SKM-1 treated with dmso at 0.1 percent for 144 hours (cell line): ENCODE results near the gene IRAK1.

Experiments used
- DNase-seq: peaks from one replicate; lab custom pipeline; 2025; ENCODE audit not compliant: unreplicated experiment; lab: John Stamatoyannopoulos, UW

The IRAK1 gene

DNA sequence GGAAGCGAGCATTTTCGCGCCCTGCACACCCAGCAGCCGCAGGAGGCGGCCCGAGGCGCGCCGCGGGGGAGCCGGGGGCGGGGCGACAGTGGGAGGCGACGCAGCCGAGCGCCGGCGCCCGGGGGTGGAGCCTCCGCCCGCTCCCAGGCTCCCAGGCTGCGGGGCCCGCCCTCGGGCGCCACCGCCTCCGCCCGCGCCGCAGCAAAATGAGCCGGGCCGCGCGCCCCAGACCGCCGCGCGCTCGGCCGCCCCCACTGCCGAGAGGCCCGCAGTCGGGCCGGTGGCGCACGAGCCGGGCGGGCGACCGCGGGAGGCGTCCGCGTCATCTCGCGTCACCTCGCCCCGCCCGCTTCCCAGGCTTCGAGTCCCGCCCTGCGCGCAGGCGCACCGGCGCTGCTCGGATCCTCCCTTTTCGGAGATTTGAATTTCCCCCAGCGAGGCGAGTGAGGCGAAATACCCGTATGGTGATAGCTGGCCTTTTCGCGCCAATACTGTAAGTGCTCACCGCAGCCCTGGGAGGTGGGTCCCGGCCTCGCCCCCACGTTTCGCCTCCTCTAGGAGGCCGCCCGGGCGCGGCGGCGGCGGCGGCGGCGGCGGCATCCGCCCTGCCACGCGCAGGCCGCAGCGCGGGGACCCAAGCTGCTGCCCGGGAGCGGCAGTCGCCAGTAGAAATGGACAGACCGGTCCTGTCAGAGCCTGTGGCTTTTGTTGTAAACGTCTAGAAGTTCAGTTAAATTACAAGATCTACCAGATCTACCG, 47.2 kb downstream of the IRAK1 start, which contains the start of gene TMEM187:
TSS of gene TMEM187 (plus strand) at position 387 of the 759 bp plus-strand sequence. CDS start 9,309 bp downstream, outside the sequence.
- peak; percentile 73 for DNase-seq

DNA sequence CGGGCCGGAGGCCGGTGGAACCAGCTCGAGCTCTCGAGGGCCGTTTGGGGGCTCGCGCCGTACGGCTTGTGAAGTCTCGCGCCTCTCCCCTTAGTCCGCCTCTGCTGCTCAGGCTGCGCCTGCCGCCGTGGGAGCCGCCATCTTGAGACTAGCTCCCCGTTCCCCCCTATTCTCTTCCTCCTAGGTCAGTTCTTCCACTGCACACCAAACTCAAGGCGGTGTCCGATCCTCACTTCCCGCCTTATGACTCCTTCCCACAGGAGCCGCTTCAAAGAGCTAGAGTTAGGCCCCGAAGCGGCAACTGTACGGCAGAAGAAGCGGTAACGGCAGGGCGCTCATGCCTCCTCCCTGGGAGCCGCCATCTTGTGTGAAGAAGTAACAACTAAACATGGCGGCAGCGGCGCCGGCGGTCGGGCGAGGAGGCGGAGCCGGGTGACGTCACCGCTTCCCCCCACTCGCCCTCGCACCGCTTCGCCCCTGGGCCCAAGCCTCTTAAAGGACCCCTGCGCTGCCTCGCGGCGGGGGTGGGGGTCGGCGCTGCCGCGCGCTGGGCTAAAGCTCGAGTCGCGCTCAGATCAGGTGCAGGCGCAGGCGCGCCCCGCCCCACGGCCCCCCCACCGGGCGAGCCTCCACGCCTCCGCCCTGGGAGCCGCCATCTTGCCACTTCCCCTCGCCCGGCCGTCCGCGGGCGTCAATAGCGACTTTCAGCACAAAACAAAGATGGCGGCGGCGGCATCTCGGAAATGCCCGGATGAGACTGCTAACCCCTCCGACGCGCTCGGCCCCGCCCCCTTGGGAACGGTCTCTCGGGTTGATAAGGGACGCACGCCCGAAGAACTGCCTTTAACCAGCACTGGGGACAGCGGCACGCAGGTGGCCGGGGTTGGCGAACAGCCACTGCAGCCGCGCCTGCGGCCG, 48.0 kb downstream of the IRAK1 start, which contains the start of gene HCFC1:
TSS of gene HCFC1 (minus strand) at position 369 of the 918 bp plus-strand sequence. CDS start 978 bp downstream, outside the sequence.
- peak; percentile 51 for DNase-seq

DNA sequence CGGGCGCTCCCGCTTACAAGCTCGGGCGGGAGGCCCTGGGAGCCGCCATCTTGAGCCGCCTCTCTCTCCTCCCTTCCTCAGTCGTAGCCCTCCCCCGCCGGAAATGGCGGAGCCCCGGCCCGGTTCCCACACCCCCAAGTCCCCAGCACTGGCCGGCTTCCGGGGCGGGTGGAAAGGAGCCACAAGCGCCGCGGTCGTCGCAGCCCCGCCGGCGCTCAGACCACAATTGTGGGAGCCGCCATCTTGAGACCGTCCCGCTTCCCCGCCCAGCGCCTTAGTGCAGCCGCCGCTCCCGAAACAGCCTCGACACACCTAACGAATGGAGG, 48.6 kb downstream of the IRAK1 start:
- peak; percentile 54 for DNase-seq

DNA sequence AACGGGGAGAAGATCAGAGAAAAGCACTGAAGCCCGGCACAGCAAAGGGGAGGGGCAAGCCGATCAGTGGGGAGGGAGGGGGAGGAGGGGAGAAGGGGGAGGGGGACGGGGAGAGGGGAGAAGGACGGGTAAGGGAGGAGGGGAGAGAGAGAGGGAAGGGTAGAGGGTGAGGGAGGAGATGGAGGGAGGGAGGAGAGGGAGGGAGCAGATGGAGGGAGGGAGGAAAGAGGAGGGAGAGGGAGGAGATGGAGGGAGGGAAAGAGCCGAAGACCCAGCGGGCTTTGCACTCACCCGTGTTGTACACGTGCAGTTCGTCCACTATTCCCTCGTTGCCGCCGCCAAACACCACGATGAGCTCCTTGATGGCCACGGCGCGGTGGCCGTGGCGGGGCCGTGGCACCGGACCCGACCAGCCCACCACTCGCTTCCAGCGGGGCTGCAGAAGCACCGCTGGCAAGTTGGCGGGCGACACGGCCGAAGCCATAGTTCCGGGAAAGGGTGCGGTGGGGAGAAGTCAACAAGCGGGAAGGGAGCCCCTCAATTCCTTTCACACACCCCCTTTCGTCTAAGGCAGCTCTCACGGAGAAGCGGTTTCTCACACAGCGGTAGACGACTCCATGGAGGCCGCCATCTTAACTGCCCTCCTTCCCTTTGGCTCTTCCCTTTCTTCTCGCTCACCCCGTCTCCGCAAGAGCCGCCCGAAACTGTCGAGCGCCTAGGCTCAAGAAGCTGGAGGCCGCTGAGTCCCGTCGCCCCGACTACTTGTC, 49.2 kb downstream of the IRAK1 start:
- no peak for DNase-seq

DNA sequence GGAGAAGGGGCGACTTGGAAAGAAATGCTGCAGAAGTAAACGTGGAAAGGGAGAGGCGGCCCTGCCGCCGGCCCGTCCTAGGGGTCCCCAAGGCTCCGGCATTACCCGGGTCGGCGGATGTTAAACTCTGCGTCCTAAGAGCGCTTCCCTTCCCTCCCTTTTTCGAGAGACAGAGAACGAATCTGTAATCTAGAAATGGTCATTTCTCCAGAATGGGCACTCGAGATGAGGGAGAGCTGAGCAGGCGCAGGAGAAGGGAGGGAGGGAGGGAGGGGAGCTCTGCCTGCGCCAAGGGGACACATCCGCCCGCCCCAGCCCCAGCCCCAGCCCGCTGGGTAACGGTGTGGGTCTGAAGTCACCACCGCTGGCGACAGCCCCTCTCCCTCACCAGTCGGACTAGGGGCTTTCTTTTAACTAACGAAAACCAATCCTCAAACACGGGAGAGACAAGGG, 49.8 kb downstream of the IRAK1 start:
- no peak for DNase-seq

DNA sequence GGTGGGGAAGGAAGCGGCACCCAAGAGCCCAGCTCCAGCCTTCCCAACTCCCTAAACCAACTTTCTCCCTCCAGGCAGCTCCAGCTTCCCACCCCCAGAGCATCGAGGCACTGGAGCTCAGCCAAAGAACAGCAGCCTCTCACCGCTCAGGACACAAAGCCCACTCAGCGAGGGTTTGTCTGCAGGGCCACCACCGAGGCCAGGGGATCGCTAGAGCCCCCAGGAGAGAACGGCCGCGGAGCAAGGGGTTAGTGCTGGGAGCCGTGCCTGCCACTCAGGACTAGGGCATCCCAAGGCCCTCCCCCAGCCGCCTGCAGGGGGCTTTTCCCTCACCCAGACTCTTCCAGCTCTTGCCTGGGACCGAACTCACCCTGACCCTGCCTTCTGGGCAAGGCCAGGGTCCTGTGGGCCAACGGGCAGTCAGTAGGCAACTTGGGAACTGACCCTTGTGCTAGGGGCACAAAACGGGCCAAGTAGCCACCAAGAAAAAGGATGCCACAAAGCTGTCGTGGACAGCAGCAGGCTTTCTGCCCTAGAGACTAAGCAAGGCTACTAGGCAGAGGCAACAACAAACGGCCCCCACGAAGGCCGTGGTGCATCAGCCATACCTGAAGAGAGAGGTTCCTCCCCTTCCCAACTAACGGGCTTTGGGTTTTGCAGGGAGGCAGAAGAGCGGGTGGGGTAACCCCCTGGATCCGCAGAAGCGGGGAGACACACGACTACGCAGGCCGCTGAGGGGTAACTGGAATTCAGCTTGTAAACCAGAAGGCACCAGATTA, 50.4 kb downstream of the IRAK1 start:
- no peak for DNase-seq

DNA sequence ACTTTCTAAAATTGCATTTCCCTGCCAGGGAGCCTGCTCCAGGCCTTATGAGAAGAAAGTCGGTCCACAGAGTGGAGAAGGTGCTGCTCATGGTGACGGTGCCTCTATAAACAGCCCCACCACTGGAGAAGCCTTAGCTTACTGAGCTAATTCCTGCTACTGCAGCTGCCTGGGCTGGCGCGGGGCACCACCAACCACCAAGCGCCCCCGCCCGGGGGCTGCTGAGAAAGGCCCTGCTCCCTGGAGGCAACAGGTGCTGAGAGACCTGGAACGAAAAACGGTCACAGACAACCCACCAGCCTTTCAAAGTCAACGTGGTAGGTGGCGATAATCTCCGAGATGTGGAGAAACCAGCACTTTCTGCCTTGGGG, 51.0 kb downstream of the IRAK1 start:
- DNase-seq = no peak

DNA sequence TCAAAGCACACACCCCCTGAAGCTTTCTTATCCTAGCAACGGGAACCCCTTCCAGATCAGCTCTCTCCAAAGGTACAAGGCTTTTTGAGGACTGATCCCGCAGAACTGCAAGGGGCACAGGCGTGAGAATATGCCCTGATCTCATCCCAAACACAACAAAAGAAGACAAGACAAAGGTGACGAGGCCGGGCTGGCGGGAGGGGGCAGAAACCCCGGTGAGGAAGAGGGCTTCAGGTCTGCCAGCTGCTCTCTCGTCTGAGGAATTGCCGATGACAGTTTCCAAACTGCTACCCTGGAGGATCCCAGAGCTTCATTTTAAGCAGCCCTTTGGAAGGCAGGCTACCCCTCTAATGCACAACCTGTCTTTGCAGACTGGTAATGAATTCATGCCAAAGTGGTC, 51.4 kb downstream of the IRAK1 start:
- DNase-seq = no peak

DNA sequence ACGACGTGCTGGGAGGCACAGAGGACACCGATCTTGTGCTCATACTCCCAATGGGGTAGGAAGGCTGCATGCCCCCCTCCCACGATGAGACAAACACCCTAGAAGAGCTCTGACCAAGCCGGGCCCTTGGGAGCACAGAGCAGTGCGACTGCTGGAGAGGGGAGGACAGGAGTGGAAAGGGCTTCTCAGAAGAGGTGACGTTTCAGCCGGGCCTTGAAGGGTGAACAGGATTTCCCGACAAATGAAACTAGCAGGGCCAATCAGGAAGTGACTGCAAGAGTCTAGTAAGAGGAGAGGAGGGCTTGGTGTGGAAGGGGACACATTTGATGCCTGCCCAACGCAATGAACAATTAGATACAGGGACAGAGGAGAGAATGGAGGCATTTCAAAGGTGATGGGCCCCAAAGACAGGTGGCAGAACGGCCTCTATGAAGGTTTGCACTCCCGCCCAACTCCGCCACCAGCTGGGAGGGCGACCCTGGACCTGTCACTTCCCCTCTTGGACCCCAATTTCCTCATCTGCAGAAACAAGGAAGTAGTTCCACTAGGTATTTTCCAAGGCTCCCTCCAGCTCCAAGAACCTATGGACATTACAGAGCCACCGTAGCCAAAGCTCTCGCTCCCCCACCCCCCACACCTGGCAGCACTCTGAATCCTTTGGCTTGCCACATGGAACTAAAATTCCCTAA, 52.0 kb downstream of the IRAK1 start:
- no peak for DNase-seq

DNA sequence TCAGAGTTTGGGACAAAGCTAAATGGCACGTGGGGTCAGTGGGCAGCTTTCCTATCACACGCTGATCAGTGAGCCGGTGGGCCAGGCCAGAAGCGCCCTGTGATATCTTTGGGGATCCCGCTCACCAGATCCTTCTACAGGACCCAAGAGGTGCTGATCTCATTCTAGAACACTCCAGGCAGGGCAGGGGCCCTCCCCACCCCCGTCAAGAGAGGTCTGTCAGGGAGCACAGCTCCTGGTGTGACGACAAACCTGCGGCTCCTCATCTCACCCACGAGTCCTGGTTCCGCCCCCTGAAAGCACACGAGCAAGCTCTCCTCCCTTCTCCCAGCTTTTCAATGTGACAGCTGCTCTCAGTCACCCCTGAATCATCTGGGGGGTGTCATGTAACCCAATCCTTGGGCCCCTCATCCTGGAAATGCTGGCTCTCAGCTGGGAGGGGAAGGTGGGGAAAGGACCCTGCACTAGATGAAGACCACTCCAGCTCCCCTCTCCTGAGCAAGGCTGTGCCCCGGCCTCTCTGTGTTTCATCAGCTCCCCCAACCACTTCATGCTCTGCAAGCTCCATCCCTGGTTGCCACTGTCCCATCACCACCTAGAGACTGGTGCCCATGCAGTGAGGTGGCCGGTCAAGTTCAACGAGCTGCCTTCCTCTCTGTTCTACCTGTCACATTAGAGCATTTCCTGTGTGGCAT, 52.7 kb downstream of the IRAK1 start:
- DNase-seq = no peak

DNA sequence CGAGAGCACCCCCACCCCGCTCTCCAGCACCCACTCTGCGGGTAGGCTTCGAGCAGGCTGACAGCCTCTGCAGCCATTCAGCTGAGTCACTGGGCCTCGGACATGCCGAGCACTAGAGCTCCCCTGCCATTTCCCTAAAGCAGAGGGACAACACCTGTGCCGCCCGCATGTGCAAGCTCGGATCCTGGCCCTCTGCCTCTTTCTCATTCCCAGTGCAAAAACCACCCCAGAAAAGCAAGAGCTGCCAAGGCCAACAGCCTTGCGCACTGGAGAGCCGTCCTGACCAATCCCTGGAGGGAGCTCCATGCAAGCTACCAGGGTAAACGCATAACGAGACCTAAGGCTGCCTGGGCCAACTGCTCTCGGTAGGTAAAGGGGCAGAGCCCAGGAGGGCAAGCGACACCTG, 53.4 kb downstream of the IRAK1 start:
- DNase-seq = no peak

DNA sequence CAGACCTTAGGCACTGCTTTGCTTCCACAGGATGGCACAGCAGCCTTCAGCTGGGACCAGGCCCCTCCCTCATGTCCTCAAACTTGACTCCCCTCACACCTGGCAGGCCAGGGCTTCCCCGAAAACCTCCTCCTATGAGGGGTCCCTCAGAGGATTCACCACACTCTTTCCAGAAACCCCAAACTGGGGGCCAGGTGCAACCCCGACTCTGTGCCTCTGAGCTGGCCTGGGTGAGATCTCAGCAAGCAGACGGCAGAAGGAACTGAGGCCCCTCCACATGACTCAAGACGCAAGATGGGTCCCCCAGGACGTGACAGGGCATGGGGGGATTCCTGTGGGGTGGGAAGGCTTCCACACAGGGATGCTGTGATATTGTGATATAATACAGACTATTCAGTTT, 54.3 kb downstream of the IRAK1 start:
- no peak for DNase-seq

DNA sequence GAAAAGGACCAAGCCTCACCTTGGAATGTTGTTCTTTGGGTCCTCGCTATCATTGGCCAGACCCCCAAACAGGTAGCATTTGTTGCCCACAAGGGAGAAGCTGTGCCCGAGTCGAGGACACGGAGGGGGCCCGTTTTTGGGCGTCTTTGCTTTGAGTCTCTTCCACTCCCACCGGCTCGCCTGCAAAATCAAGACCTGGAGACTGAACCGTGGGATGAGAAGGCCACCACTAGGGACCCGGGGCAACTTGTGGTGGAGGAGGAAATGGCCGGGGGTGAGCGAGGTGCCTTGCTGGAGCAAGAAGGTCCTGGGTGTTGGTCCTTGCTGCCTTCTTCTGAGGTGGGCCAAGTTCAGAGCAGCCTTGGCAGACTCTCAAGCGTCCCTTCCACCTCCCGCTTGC, 55.6 kb downstream of the IRAK1 start:
- DNase-seq = no peak

DNA sequence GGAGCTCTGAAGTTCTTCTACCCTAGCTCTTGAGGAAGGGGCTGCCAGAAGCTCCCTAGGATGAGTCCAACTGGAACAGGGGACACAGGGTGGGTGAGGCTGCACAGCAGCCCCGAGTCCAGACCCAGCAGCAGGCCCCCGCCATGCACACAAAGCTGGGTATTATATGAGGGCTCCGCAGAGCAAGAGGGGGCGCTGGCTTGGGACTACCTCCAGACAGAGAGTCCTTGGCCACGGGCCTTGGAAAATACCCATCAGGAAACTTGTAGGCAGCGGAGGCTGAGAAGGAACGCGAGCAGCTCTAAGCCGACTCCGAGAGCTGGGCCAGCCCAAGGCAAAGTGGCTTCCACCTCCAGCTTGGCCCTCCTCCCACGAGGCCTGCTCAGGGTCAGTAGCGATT, 56.2 kb downstream of the IRAK1 start:
- DNase-seq = no peak

DNA sequence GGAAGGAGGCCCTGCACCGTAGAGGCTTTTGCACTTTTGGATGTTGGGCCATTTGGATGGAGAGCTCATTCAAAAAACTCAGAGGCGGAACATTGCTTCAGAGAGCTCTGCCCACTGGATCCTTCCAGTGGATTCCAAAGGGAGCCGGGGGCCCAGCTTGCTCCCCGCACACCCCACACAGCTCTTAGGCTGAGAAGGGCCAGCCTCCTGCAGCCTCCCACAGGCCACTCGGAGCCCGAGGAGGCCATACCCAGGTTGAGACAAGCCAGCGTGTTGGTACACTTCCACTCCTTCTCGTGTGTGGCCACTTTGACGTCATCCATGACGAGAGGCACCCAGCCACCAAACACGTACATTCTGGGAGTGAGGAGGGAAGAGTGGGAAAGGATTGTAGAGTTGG, 58.4 kb downstream of the IRAK1 start:
- no peak for DNase-seq

DNA sequence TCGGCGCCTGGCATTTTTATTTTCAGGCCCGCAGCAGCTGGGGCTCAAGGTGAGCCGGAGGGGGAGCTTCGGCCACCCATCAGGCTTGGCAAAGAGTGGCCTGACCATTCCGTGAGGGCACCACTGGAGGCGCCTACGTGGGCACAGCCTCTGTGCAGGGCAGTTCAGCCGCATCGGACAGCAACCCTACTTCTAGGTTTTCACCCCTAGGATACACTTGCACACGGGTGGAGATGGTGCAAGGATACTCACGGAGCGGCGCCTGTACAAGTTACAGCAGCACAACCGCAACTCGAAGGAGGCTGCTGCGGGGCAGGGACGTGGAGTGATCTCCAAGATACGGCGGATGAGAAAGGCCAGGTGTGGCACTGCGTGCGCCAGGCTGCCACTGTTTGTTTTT, 58.9 kb downstream of the IRAK1 start:
- DNase-seq = no peak
